GM20431 (cell line): ENCODE measurements around the gene TCL1B.
"Not testable (repeated sequence)": the region's sequence is repeated elsewhere in the genome, so short reads cannot be mapped to it uniquely, and the experiment has no call there.

Source experiments
- in situ Hi-C: fragments of 300-500 bp; cut with MseI, MboI; formaldehyde crosslinking; loops from one replicate; pipeline ENCODE4 v1.15.0; 2020; ENCODE audit warnings: low sequenced_read_pairs; ENCODE audit not compliant: unreplicated experiment

TCL1B gene

GRCh38 chr14:95665530-95665929 lies 20.7 kb upstream of the TCL1B start:
- in situ Hi-C loops = not testable (repeated sequence)

GRCh38 chr14:95666450-95666849 lies 19.8 kb upstream of the TCL1B start:
- in situ Hi-C loops = no loop called here

GRCh38 chr14:95667249-95667693 lies 19.0 kb upstream of the TCL1B start:
- in situ Hi-C loops = no loop called here

- in situ Hi-C loops = no loop called here
These were observed 17.9 kb upstream of the TCL1B start for GRCh38 chr14:95668235-95668772.

- in situ Hi-C loops = no loop called here
These were observed 11.6 kb upstream of the TCL1B start for GRCh38 chr14:95674613-95675012.

GRCh38 chr14:95675486-95675885 lies 10.7 kb upstream of the TCL1B start:
- in situ Hi-C loops = no loop called here

- in situ Hi-C loops = no loop called here
These were observed 8.9 kb upstream of the TCL1B start for GRCh38 chr14:95677179-95677835.

GRCh38 chr14:95679148-95679815 lies 6.9 kb upstream of the TCL1B start:
- in situ Hi-C loops = no loop called here

- in situ Hi-C loops = no loop called here
These were observed 6.1 kb upstream of the TCL1B start for GRCh38 chr14:95679998-95680735.

- in situ Hi-C loops = no loop called here
These were observed 5.1 kb upstream of the TCL1B start for GRCh38 chr14:95681153-95681552.

- in situ Hi-C loops = no loop called here
These were observed 2.4 kb upstream of the TCL1B start for GRCh38 chr14:95683793-95684192.

GRCh38 chr14:95686935-95687334 lies 709 bp downstream of the TCL1B start:
- in situ Hi-C loops = no loop called here

GRCh38 chr14:95689441-95689840 lies 3.2 kb downstream of the TCL1B start:
- in situ Hi-C loops = no loop called here

GRCh38 chr14:95690815-95691214 lies 4.6 kb downstream of the TCL1B start:
- in situ Hi-C loops = no loop called here

GRCh38 chr14:95691591-95691990 lies 5.4 kb downstream of the TCL1B start:
- in situ Hi-C loops = no loop called here

- in situ Hi-C loops = no loop called here
These were observed 5.9 kb downstream of the TCL1B start for GRCh38 chr14:95692109-95692508.

- in situ Hi-C loops = no loop called here
These were observed 8.8 kb downstream of the TCL1B start for GRCh38 chr14:95695051-95695450.

- in situ Hi-C loops = no loop called here
These were observed 9.7 kb downstream of the TCL1B start for GRCh38 chr14:95695913-95696312.

- in situ Hi-C loops = no loop called here
These were observed 10.5 kb downstream of the TCL1B start for GRCh38 chr14:95696741-95697140.

GRCh38 chr14:95697764-95698163 lies 11.5 kb downstream of the TCL1B start:
- in situ Hi-C loops = no loop called here

GRCh38 chr14:95698287-95698686 lies 12.1 kb downstream of the TCL1B start:
- in situ Hi-C loops = no loop called here
